Measurements from ENCODE around the gene CD163L1.

The CD163L1 gene

GRCh38 chr12:7399089-7399488, 44.9 kb downstream of the CD163L1 start:
- Histone ChIP-seq H3K4me2 (ENCODE audit: low read length) (no peak overlapping the region), H3K36me3 (ENCODE audit: insufficient read depth, low read length) (no peaks in the 10 kb centered on the region), H3K4me3 (ENCODE audit: low read length) (no peak overlapping the region), H3K27me3 (ENCODE audit: control insufficient read depth, insufficient read depth, low read length) (no peaks in the 10 kb centered on the region), H3K4me1 (ENCODE audit: control insufficient read depth, insufficient read depth, low read length) (no peaks in the 10 kb centered on the region), H3K9ac (ENCODE audit: low read depth, low read length) (no peak overlapping the region), H3K9me3 (replicated peaks; ENCODE audit: low read length) (no peaks in the 10 kb centered on the region)

- Histone ChIP-seq H3K9ac (ENCODE audit: low read depth, low read length) (no peak overlapping the region), H3K27me3 (ENCODE audit: control insufficient read depth, insufficient read depth, low read length) (no peaks in the 10 kb centered on the region), H3K4me2 (ENCODE audit: low read length) (no peak overlapping the region), H3K36me3 (ENCODE audit: insufficient read depth, low read length) (no peaks in the 10 kb centered on the region), H3K9me3 (replicated peaks; ENCODE audit: low read length) (no peaks in the 10 kb centered on the region), H3K4me3 (ENCODE audit: low read length) (no peak overlapping the region), H3K4me1 (ENCODE audit: control insufficient read depth, insufficient read depth, low read length) (no peaks in the 10 kb centered on the region)
Measured at GRCh38 chr12:7396418-7396817, 47.5 kb downstream of the CD163L1 start.

- H3K4me1 ChIP-seq (ENCODE audit: control insufficient read depth, insufficient read depth, low read length): no peaks in the 10 kb centered on the region
- no peak overlapping the region for H3K4me3 ChIP-seq (ENCODE audit: low read length)
- H3K36me3 ChIP-seq (ENCODE audit: insufficient read depth, low read length): no peaks in the 10 kb centered on the region
- no peaks in the 10 kb centered on the region for H3K9me3 ChIP-seq (replicated peaks; ENCODE audit: low read length)
- no peak overlapping the region for H3K9ac ChIP-seq (ENCODE audit: low read depth, low read length)
- H3K27me3 ChIP-seq (ENCODE audit: control insufficient read depth, insufficient read depth, low read length): no peaks in the 10 kb centered on the region
- no peak overlapping the region for H3K4me2 ChIP-seq (ENCODE audit: low read length)
Measured at GRCh38 chr12:7395950-7396349, 48.0 kb downstream of the CD163L1 start.

GRCh38 chr12:7387289-7387688, 56.7 kb downstream of the CD163L1 start:
- no peaks in the 10 kb centered on the region for H3K27me3 ChIP-seq (ENCODE audit: control insufficient read depth, insufficient read depth, low read length)
- no peak overlapping the region for H3K9ac ChIP-seq (ENCODE audit: low read depth, low read length)
- H3K4me1 ChIP-seq (ENCODE audit: control insufficient read depth, insufficient read depth, low read length): no peaks in the 10 kb centered on the region
- no peak overlapping the region for H3K4me3 ChIP-seq (ENCODE audit: low read length)
- H3K36me3 ChIP-seq (ENCODE audit: insufficient read depth, low read length): no peaks in the 10 kb centered on the region
- H3K4me2 ChIP-seq (ENCODE audit: low read length): no peak overlapping the region
- H3K9me3 ChIP-seq (replicated peaks; ENCODE audit: low read length): no peaks in the 10 kb centered on the region

GRCh38 chr12:7383157-7383556, 60.8 kb downstream of the CD163L1 start:
- H3K4me1 ChIP-seq (ENCODE audit: control insufficient read depth, insufficient read depth, low read length): no peaks in the 10 kb centered on the region
- H3K9me3 ChIP-seq (replicated peaks; ENCODE audit: low read length): no peaks in the 10 kb centered on the region
- no peak overlapping the region for H3K4me3 ChIP-seq (ENCODE audit: low read length)
- H3K36me3 ChIP-seq (ENCODE audit: insufficient read depth, low read length): no peaks in the 10 kb centered on the region
- H3K27me3 ChIP-seq (ENCODE audit: control insufficient read depth, insufficient read depth, low read length): no peaks in the 10 kb centered on the region
- no peak overlapping the region for H3K9ac ChIP-seq (ENCODE audit: low read depth, low read length)
- no peak overlapping the region for H3K4me2 ChIP-seq (ENCODE audit: low read length)

- Histone ChIP-seq H3K4me2 (ENCODE audit: low read length) (no peak overlapping the region), H3K9me3 (replicated peaks; ENCODE audit: low read length) (no peaks in the 10 kb centered on the region), H3K4me1 (ENCODE audit: control insufficient read depth, insufficient read depth, low read length) (no peaks in the 10 kb centered on the region), H3K4me3 (ENCODE audit: low read length) (no peak overlapping the region), H3K27me3 (ENCODE audit: control insufficient read depth, insufficient read depth, low read length) (no peaks in the 10 kb centered on the region), H3K36me3 (ENCODE audit: insufficient read depth, low read length) (no peaks in the 10 kb centered on the region), H3K9ac (ENCODE audit: low read depth, low read length) (no peak overlapping the region)
Measured at GRCh38 chr12:7376196-7376595, 67.8 kb downstream of the CD163L1 start.

- Histone ChIP-seq H3K36me3 (ENCODE audit: insufficient read depth, low read length) (no peaks in the 10 kb centered on the region), H3K9me3 (replicated peaks; ENCODE audit: low read length) (no peaks in the 10 kb centered on the region), H3K9ac (ENCODE audit: low read depth, low read length) (no peak overlapping the region), H3K4me3 (ENCODE audit: low read length) (no peak overlapping the region), H3K4me2 (ENCODE audit: low read length) (no peak overlapping the region), H3K27me3 (ENCODE audit: control insufficient read depth, insufficient read depth, low read length) (no peaks in the 10 kb centered on the region), H3K4me1 (ENCODE audit: control insufficient read depth, insufficient read depth, low read length) (no peaks in the 10 kb centered on the region)
Measured at GRCh38 chr12:7375145-7375543, 68.8 kb downstream of the CD163L1 start.

- Histone ChIP-seq H3K4me1 (ENCODE audit: control insufficient read depth, insufficient read depth, low read length) (no peaks in the 10 kb centered on the region), H3K4me3 (ENCODE audit: low read length) (no peak overlapping the region), H3K9me3 (replicated peaks; ENCODE audit: low read length) (no peaks in the 10 kb centered on the region), H3K9ac (ENCODE audit: low read depth, low read length) (no peak overlapping the region), H3K36me3 (ENCODE audit: insufficient read depth, low read length) (no peaks in the 10 kb centered on the region), H3K4me2 (ENCODE audit: low read length) (no peak overlapping the region), H3K27me3 (ENCODE audit: control insufficient read depth, insufficient read depth, low read length) (no peaks in the 10 kb centered on the region)
Measured at GRCh38 chr12:7374423-7375144, 69.4 kb downstream of the CD163L1 start.

GRCh38 chr12:7373226-7373625, 70.7 kb downstream of the CD163L1 start:
- Histone ChIP-seq H3K27me3 (ENCODE audit: control insufficient read depth, insufficient read depth, low read length) (no peaks in the 10 kb centered on the region), H3K9ac (ENCODE audit: low read depth, low read length) (no peak overlapping the region), H3K4me2 (ENCODE audit: low read length) (no peak overlapping the region), H3K4me3 (ENCODE audit: low read length) (no peak overlapping the region), H3K36me3 (ENCODE audit: insufficient read depth, low read length) (no peaks in the 10 kb centered on the region), H3K4me1 (ENCODE audit: control insufficient read depth, insufficient read depth, low read length) (no peaks in the 10 kb centered on the region), H3K9me3 (replicated peaks; ENCODE audit: low read length) (no peaks in the 10 kb centered on the region)

GRCh38 chr12:7369274-7369729, 74.7 kb downstream of the CD163L1 start:
- H3K4me2 ChIP-seq (ENCODE audit: low read length): no peak overlapping the region
- H3K4me3 ChIP-seq (ENCODE audit: low read length): no peak overlapping the region
- H3K4me1 ChIP-seq (ENCODE audit: control insufficient read depth, insufficient read depth, low read length): no peaks in the 10 kb centered on the region
- H3K27me3 ChIP-seq (ENCODE audit: control insufficient read depth, insufficient read depth, low read length): no peaks in the 10 kb centered on the region
- H3K36me3 ChIP-seq (ENCODE audit: insufficient read depth, low read length): no peaks in the 10 kb centered on the region
- no peaks in the 10 kb centered on the region for H3K9me3 ChIP-seq (replicated peaks; ENCODE audit: low read length)
- no peak overlapping the region for H3K9ac ChIP-seq (ENCODE audit: low read depth, low read length)

- Histone ChIP-seq H3K9ac (ENCODE audit: low read depth, low read length) (no peak overlapping the region), H3K36me3 (ENCODE audit: insufficient read depth, low read length) (no peaks in the 10 kb centered on the region), H3K4me2 (ENCODE audit: low read length) (no peak overlapping the region), H3K9me3 (replicated peaks; ENCODE audit: low read length) (no peaks in the 10 kb centered on the region), H3K4me1 (ENCODE audit: control insufficient read depth, insufficient read depth, low read length) (no peaks in the 10 kb centered on the region), H3K4me3 (ENCODE audit: low read length) (no peak overlapping the region), H3K27me3 (ENCODE audit: control insufficient read depth, insufficient read depth, low read length) (no peaks in the 10 kb centered on the region)
Measured at GRCh38 chr12:7362734-7363133, 81.2 kb downstream of the CD163L1 start.

GRCh38 chr12:7361265-7361664, 82.7 kb downstream of the CD163L1 start:
- no peaks in the 10 kb centered on the region for H3K9me3 ChIP-seq (replicated peaks; ENCODE audit: low read length)
- H3K9ac ChIP-seq (ENCODE audit: low read depth, low read length): no peak overlapping the region
- no peaks in the 10 kb centered on the region for H3K36me3 ChIP-seq (ENCODE audit: insufficient read depth, low read length)
- no peaks in the 10 kb centered on the region for H3K4me1 ChIP-seq (ENCODE audit: control insufficient read depth, insufficient read depth, low read length)
- no peak overlapping the region for H3K4me3 ChIP-seq (ENCODE audit: low read length)
- H3K4me2 ChIP-seq (ENCODE audit: low read length): no peak overlapping the region
- no peaks in the 10 kb centered on the region for H3K27me3 ChIP-seq (ENCODE audit: control insufficient read depth, insufficient read depth, low read length)

All from skeletal muscle satellite cell (primary cell).